ENCODE measurements around the gene CBY2.
"Not testable (repeated sequence)": the region's sequence is repeated elsewhere in the genome, so short reads cannot be mapped to it uniquely, and the experiment has no call there.

Gene CBY2

DNA sequence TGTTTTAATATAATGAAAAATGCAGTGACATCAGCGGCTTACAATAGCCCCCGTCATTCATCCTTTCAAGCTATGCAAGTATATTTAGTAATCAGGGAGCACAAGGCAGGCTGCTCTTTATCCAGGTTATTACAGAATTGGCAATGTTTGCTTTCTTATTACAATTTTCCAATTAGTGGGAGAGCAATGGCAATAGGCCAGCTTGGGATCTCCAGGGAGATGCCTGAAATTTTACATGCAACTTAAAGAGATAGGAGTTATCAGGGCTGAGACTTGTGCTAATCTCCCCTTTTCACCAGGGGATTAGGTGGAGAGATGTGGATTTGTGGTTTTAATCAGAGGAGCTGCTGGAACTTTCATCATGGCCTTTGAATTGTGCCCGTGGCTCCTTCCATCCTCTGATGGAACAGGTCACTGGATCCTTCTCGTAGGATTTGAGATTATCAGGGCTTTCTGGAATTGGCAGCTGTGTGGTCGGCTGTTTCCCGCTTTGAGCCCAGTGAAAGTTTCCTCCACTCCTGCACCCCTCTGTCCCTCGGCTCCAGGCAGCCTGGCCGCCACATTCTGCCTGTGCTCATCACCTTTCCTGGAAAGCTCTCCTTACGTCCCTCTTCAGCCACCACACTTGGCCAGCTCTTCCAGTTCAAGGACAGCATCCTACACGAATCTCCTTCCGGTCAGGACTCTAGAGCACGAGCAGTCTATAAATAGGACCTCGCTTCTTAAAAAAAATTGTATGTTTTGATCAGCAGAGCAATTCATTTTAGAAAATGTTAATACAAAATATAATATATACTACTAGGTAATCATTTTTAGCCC, 47.0 kb downstream of the CBY2 start:
- no peak for DNase-seq (ENCODE audit: low read depth)
- no peak overlapping the region for H3K4me3 ChIP-seq (ENCODE audit: low read depth, low read length)
- TF ChIP-seq, protein P1, sequence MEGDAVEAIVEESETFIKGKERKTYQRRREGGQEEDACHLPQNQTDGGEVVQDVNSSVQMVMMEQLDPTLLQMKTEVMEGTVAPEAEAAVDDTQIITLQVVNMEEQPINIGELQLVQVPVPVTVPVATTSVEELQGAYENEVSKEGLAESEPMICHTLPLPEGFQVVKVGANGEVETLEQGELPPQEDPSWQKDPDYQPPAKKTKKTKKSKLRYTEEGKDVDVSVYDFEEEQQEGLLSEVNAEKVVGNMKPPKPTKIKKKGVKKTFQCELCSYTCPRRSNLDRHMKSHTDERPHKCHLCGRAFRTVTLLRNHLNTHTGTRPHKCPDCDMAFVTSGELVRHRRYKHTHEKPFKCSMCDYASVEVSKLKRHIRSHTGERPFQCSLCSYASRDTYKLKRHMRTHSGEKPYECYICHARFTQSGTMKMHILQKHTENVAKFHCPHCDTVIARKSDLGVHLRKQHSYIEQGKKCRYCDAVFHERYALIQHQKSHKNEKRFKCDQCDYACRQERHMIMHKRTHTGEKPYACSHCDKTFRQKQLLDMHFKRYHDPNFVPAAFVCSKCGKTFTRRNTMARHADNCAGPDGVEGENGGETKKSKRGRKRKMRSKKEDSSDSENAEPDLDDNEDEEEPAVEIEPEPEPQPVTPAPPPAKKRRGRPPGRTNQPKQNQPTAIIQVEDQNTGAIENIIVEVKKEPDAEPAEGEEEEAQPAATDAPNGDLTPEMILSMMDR (IDR thresholded peaks at IDR 0.05; ENCODE audit: low read depth, low read length, missing control alignments), result no peak
- in situ Hi-C loops (cut with HindIII; ENCODE audit: low sequenced_read_pairs), result no loop called here

DNA sequence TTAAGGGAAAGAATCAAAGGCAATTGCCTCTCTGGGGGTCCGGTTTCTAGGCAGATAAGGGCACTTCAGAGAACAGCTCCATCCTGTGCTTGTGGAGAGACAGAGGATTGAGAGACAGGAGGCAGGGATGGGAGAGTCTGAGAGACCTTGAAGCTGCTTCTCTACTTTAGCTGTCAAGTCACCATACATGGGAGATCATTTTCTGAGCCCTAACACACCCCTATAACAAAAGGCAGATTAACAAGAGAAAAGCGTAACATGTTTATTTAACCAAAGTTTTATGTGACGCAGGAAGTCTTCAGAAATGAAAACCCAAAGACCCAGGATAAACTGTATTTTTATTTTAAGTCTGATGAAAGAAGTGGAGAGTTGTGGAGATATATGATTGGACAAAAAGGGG, 48.4 kb downstream of the CBY2 start:
- H3K4me3 ChIP-seq (ENCODE audit: low read depth, low read length), result no peak overlapping the region
- DNase-seq (ENCODE audit: low read depth), result no peak
- TF ChIP-seq, protein P1 (IDR thresholded peaks at IDR 0.05; ENCODE audit: low read depth, low read length, missing control alignments), result no peak
- in situ Hi-C loops (cut with HindIII; ENCODE audit: low sequenced_read_pairs), result no loop called here

DNA sequence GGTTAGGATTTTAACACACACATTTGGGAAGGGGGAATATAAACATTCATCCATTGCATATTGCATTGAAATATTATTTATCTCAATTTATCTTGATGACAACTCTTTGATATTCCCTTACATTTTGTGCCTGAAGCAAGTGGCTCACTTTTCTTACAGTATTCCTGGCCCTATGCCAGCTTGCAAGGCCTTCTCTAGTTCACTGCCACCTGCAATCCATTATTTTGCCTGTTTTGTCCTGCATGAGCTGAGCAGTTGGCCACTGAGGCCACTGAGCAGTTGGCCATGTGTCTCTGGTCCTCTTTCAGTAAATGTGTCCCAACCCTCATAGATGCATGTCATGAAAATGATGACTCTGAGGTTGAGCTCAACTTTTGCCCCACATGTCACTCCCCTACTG, 49.8 kb downstream of the CBY2 start:
- in situ Hi-C loops (cut with HindIII; ENCODE audit: low sequenced_read_pairs), result no loop called here
- no peak overlapping the region for H3K4me3 ChIP-seq (ENCODE audit: low read depth, low read length)
- DNase-seq (ENCODE audit: low read depth), result no peak
- TF ChIP-seq, protein P1 (IDR thresholded peaks at IDR 0.05; ENCODE audit: low read depth, low read length, missing control alignments), result no peak

DNA sequence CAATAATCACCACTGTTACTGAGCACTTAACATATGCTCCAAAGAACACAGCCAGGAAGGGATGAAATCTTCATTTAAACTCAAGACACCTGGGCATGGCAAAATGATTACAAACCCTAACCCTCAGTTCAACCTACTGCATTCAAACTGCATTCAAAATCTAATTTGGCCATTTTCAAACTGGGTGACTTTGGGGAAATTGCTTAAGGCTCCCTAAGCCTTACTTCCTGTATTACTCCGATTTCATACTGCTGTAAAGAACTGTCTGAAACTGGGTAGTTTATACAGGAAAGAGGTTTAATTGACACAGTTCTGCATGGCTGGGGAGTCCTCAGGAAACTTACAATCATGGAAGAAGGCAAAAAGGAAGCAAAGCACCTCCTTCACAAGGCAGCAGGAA, 50.4 kb downstream of the CBY2 start:
- in situ Hi-C loops (cut with HindIII; ENCODE audit: low sequenced_read_pairs), result no loop called here

DNA sequence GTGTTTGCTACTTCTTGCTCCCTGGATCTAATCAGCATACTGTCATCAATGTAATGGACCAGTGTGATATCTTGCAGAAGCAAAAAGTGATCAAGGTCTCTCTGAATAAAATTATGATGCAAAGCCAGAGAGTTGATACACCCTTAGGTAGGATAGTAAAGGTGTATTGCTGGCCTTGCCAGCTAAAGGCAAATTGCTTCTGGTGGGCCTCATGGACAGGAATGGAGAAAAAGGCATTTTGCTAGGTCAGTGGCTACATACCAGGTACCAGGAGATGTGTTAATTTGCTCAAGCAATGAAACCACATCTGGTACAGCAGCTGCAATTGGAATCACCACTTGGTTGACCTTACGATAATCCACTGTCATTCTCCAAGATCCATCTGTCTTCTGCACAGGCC, 54.4 kb downstream of the CBY2 start:
- H3K4me3 ChIP-seq (ENCODE audit: low read depth, low read length); in situ Hi-C loops (cut with HindIII; ENCODE audit: low sequenced_read_pairs); DNase-seq (ENCODE audit: low read depth): not testable (repeated sequence)

More for the DNA sequence above, 50.4 kb downstream of the CBY2 start:
- H3K4me3 ChIP-seq (ENCODE audit: low read depth, low read length), result no peak overlapping the region
- DNase-seq (ENCODE audit: low read depth), result no peak
- TF ChIP-seq, protein P1 (IDR thresholded peaks at IDR 0.05; ENCODE audit: low read depth, low read length, missing control alignments), result no peak

DNA sequence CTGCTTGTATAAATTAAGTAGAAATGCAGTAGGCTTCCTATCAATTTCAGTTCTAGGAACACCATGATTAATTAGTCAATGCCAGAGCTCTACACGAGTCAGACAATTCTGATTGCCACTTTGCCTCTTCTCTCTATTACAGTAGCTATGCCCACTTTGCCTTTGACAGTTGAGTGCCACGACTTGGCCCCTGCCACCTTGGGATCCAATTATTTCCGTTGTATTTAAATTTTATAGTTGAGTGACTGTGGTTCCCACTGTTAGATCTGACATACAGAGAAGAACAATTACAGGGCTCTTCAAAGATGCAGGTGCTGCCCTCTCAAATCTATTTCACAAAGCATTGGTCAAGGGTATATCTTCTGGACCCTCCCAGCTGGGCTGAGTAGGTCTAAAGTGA, 55.5 kb downstream of the CBY2 start:
- DNase-seq (ENCODE audit: low read depth); in situ Hi-C loops (cut with HindIII; ENCODE audit: low sequenced_read_pairs); H3K4me3 ChIP-seq (ENCODE audit: low read depth, low read length): not testable (repeated sequence)

DNA sequence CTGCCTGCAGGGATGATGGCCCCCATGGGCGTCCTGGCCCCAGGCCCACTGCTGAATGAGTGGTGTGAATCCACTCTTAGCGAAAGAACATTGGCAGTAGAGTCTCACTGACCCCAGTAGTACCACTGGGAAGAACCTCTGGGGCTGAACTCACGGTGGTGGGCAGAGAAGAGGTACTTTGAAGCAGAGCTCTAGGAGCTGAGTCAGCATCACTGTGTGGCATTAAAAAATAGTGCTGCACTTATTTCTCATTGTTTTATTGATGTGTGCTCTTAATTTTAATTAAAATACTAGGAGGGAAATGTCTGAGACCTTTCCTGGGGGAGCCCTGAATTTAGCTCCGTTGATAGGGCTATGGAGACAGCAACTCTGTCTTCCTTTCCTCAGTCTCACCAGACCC, 61.3 kb downstream of the CBY2 start:
- in situ Hi-C loops (cut with HindIII; ENCODE audit: low sequenced_read_pairs), result no loop called here
- TF ChIP-seq, protein P1 (IDR thresholded peaks at IDR 0.05; ENCODE audit: low read depth, low read length, missing control alignments), result no peak
- no peak overlapping the region for H3K4me3 ChIP-seq (ENCODE audit: low read depth, low read length)
- no peak for DNase-seq (ENCODE audit: low read depth)

All from astrocyte of the cerebellum (primary cell).